GM10847 (cell line): ENCODE data around the gene TANC2.

Experiments
- POLR2A ChIP-seq: IDR thresholded peaks from 2 replicates; pipeline ENCODE4 v1.6.1; 2011; ENCODE audit not compliant: insufficient read length; ENCODE audit errors: extremely low read depth

TANC2 gene

DNA sequence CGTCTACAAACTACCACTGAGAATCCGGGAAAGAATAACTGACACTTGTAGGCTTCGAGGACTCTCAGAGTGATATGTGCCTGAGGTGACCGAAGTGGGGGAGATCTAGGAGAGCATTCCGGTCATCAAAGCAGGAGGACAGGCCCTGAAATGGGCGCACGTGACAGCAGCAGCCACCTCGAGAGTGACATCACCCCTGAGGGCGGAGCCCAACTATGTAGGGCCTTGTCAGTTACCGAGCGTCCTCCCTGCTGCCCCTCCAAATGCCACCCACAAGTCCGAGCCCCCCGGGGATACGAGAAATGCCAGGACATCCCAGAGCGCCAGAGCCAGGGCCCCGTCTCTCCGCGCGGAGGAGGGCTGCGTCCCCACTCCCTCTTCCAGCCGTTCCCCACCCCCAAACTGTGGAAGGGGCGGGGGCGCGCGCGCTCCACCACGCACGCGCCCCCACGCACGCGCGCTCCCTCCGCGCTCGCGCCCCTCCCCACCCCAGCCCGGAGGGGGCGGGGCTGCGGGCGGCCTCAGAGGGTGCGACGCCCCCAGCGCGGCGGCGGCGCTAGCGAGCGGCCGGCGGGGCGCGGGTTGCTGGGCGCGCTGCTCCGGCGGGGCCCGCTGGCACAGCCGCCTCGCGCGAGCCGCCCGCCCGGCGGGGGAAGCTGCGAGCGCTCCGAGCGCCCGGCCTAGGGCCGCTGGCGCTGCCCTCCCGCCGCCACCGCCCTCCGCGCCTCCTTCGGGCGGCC, at the start of gene TANC2:
Gene TANC2, plus strand, starts transcription at position 550 of the 740 bp plus-strand sequence. CDS start 43,325 bp downstream, outside the sequence.
- TF ChIP-seq POLR2A: no peak

DNA sequence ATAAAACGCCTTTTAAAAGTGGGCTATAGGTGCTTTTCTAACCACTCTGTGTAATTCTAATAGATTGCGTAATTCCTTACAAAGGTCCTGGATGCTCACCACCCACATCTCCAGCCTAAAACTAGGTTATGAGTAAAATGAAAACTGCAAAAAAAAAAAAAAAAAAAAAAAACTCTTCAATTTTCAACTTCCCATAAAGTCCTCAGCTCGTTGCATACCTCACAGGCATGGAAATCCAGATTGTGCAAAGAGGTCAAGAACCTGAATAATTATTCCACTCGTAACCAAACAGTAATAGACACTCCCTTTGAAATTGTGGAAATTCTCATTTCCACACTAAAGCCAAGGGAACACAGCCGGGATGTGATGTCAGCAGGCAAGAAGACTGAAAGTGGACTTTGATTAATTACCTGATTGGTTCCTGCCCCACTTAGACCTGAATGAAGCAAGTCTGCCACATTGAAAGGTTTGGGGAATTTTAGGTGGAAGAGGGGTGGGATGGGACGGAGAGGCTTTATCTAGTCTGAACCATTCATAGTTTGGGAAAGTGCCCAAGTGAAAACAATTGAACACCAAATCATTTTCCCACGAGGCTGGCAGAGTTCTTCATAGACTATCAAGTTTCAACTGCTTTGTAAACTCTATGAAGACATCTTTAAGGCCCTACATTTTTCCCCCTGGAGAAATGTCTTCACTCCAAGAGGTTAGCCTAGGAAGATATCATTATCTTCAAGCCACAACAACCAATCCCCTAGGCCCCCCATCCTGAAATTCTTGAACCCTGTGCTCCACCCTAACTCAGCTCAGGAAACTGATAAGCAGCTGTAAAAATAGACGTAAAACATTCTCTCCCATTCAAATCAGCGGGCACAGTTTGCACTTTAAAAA, 49.1 kb upstream of the TANC2 start:
- TF ChIP-seq POLR2A: no peak

DNA sequence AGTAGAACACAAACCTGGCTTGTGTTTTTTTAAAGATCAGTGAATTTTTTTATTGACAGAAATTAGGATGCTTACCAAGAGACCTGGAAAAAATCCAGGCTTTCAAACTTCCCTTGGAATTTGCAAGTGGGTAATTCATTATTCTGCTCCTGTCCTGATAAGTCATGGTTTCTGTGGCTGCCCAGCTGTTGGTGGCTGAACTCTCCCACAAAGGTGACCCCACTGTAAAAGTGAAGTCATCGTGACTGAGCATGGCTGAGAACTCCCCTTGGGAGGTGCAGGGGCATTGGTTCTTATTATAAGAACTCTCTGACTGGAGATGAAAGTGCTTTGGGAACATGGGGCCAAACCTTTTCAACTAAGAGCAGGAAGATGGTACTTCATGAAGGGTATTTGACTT, 46.6 kb upstream of the TANC2 start:
- no peak for TF ChIP-seq POLR2A

DNA sequence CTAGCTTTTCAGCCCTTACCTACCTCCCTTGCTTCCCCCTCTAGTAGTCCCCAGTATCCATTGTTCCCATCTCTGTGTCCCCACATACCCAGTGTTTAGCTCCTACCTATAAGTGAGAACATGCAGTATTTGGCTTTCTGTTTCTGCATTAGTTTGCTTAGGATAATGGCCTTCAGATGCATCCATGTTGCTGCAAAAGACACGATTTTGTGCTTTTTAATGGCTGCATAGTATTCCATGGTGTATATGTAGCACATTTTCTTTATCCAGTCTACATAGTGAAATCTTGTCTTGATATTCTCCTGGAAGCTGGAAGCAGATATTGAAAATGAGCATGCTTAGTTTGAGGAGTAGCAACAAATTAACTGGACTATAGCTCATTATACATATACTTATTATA, 45.7 kb upstream of the TANC2 start:
- no peak for TF ChIP-seq POLR2A

DNA sequence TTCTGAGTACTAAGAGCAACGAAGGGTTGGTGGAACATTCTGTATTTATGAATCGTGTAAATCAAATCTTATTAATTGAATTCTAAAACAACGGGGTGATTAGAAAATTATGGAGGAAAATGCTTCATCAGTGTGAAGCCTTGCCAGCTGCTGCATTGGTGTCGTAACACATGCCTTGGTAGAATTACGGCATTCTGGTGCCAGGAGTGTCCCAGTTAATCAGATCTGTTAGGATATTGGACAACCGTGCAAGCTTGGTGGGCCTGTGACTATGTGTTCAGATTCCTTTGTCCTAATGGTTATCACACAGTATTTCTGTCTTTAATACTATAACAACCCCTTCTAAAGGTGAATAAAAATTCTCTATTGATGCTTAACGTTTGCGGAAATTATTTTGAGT, 44.2 kb upstream of the TANC2 start:
- no peak for TF ChIP-seq POLR2A

DNA sequence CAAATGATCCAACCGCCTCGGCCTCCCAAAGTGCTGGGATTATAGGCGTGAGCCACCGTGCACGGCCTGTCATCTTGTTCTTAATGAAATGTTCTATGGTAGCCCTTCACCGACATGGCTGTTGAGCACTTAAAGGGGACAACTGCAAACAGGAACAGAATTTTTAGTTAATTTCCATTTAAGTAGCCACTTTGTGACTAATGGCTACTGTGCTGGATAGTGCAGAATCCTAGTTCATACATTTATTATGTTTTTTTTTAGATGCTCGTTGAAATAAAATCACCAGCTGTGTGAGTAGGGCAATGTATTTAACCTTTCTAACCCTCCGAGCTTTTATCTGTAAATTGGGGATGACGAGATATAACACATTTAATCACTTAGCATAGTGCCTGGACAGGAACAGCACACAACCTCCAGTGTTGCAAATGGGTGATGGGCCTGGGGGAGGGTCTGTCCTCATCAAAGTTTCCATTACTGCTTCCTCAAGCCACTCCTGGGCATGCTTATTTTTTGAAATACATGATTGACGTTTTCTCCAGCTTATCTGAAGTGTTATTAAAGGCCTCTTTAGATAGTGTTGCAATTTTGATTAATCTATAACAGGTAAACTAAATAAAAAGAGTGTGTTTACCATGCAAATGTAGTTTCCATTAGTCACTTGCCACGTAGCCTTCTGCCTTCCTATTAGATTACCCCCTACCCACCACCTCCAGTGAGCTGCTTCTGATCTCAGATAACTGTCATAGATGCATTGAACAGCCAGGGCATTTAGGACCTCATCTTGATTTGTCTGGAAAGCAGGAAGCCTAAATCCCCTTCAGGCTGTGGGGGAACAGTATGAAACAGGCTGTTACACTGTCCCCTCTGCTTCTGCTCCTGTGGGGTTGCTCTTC, 42.5 kb upstream of the TANC2 start:
- no peak for TF ChIP-seq POLR2A

DNA sequence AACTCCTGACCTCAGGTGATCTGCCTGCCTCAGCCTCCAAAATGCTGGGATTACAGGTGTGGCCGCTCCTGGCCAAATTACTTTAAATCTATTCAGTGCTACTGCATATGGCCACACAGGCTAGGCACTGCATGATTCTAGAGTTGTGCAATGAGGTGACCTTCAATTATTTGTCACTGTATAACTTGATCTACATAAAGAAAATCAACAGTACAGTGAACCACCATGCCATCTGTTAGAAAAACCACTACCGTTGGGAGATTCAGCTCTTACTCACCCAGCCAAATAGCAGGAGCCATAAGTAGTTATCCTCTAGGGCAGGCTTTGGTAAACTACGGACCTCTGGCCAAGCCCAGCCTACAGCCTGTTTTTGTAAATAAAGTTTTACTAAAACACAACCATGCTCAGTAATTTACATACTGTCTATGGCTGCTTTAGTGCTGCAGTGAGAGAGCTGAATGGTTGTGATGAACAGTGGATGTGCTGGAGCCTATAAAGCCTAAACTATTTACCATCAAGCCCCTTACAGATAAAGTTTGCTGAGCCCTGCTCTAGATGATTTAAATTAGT, 40.7 kb upstream of the TANC2 start:
- no peak for TF ChIP-seq POLR2A

DNA sequence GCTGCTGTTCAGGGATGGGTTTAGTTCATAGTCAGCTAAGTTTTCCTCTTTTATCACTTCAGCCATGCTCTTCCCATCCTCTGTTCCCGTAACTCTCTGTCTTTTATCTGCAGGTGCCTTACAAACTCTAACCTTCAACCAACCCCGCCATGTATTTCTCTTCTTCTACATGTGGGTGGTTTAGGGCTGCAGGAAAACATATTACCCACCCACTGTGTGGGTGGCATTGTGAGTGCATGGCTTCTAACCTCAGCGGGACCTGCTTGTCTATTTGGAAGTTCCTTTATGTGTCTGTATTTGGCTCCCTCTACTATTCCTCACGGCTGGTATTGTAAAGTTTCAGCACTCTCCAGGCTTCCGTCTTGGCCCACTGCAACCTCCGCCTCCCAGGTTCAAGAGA, 39.0 kb upstream of the TANC2 start:
- no peak for TF ChIP-seq POLR2A

DNA sequence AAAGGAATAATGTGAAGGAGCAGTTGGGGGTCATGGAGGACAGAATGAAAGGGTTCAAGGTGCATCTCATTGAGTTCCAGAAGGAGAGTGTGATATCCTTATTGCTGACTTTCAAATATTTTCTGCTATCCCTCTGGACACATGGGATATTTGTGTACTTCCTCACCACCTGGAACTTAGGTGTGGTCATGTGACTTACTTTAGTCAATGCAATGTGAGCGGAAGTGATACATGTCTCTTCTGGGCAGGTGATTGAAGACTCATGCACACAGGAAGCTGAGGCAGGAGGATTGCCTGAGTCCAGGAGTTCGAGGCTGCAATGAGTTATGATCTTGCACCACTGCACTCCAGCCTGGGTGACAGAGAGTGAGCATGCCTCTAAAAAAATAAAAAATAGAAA, 36.7 kb upstream of the TANC2 start:
- TF ChIP-seq POLR2A: no peak

DNA sequence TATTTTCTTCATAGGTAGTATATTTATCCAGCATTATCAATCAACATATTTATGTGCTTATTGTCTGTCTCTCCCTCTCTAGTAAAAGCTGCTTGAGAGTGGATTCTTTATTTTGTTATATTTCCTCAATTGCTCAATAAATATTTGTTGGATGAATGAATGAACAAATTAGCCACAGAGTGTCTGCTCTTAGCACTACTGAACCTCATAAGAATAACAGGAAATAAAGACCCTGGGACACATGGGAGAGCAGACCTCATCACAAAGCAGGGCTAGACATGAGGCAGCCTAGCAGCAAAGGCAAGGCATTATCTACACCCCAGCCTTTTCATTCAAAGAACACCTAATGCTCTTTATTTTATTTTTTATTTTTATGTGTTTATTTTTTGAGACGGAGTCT, 34.9 kb upstream of the TANC2 start:
- TF ChIP-seq POLR2A: no peak

DNA sequence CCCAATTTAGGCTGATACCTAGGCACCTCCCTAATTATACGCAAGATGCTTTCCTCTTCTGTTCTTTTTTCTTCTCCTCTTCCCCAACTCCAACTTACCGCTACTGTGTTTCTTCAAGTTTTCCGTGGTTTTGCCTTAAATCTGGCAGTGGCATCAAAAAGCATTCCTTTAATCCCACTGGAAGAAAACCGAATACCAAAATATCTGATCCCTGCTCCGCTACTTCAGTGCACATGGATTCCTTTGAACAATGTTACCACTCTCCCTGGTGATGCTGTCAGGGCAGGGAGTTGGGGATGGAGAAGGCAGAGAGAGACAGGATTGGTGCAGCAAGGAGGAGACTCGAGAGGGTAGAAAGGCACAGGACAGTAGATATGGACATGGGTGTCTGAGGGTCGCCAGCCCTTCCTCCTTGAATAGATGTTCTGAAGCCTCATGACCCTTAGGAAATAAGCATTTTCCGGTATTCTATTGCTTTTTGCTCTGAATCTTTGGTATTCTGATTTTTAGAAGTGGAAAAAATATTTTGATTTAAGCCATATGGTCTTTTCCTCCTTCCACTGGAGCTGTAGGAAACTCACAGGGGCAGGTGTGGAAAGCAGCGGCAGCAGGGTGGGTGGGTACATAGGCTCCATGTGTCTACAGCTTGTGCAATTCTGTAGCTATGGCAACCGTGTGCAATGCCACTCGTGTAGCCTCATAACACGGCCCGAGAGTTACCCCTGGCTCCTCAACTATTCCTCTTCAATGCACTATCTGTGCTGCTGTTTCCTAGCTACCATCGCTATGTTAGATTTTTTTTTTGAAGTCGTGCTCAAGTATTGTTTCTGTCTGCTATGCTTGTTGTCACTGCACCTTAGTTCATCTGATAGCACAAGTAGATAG, 32.3 kb upstream of the TANC2 start:
- no peak for TF ChIP-seq POLR2A

DNA sequence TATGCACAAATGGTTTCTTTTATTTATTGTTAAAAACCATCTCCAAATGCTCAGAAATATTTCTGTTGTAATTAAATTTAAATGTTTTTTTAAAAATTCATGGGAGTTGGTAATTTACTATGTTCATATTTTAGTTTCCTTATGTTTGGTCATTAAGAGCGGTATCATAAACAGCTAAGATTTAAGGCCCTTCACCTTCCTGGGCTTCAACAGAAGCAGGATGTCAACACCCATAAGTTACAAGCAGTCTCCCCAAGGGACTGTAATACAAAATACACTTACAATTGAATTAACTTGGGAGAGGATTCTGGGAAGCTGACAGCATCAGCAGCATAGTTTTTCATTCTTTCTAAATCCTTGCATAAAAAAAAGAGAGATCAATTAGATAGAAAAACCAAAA, 30.9 kb upstream of the TANC2 start:
- TF ChIP-seq POLR2A: no peak

DNA sequence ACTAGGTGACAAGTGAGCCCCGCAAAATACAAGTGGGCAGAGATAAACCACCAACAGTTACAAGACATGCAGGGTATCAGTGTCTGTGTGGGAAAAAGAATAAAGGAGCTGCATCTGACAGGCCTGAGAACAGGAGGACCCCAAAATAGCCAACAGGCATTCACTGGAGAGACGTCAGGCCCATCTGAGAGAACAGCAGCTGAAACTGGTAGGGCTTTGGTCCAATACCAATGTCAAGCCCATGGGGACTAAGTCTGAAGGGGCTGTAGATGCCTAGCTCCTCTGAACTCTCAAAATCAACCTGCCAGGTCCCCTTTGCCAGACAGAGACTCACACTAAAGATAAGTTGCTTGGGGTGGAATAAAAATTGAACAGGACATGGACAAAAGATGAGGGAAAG, 30.5 kb upstream of the TANC2 start:
- no peak for TF ChIP-seq POLR2A

DNA sequence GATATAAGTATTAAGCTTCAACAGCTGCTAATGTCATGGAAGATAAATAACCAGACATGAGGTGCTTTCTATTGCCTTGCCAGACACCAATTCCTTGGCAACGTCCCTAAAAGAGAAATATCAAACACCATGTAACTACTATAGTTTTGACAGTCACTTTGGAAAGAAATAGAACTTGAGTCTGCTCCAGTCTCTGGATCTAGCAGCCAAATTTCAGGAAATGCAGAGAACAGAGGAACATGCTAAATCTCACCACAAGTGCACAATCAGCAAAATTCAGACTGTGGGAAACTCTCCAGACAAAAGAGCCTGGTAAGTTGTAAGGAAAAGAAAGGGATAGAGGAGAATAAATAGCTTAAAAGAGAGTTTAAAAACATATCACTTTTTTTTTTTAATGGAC, 28.4 kb upstream of the TANC2 start:
- no peak for TF ChIP-seq POLR2A
